Glomerular visceral epithelial cell (primary cell): ENCODE measurements around the gene BNIP3.
"Not testable (repeated sequence)": the region's sequence is repeated elsewhere in the genome, so short reads cannot be mapped to it uniquely, and the experiment has no call there.

Experiments
- DNase-seq: peaks from one replicate; pipeline ENCODE4 v3.0.0-alpha.2; 2016; ENCODE audit errors: extremely low spot score

Gene BNIP3

GRCh38 chr10:131929122-131929845, 52.4 kb downstream of the BNIP3 start:
- no peak for DNase-seq

GRCh38 chr10:131928248-131929095, 53.3 kb downstream of the BNIP3 start:
- no peak for DNase-seq

GRCh38 chr10:131926743-131927595, 54.8 kb downstream of the BNIP3 start:
- no peak for DNase-seq

- DNase-seq: no peak
Observed at GRCh38 chr10:131926253-131926652, 55.5 kb downstream of the BNIP3 start.

GRCh38 chr10:131925716-131926115, 56.0 kb downstream of the BNIP3 start:
- DNase-seq: no peak

- DNase-seq: no peak
Observed at GRCh38 chr10:131925011-131925649, 56.6 kb downstream of the BNIP3 start.

GRCh38 chr10:131923038-131923756, 58.5 kb downstream of the BNIP3 start:
- no peak for DNase-seq

- DNase-seq: no peak
Observed at GRCh38 chr10:131921184-131921583, 60.5 kb downstream of the BNIP3 start.

GRCh38 chr10:131920693-131921092, 61.0 kb downstream of the BNIP3 start:
- DNase-seq: no peak

- DNase-seq: no peak
Observed at GRCh38 chr10:131920151-131920550, 61.6 kb downstream of the BNIP3 start.

GRCh38 chr10:131919461-131919860, 62.3 kb downstream of the BNIP3 start:
- DNase-seq: not testable (repeated sequence)
